HG03439 (cell line): ENCODE results near the gene DOCK4.

Source experiments
- ATAC-seq: cut with Tn5 transposase; IDR thresholded peaks from one replicate; pipeline ENCODE4 v1.9.1; 2021; ENCODE audit warnings: mild to moderate bottlenecking, moderate library complexity; ENCODE audit not compliant: unreplicated experiment

DOCK4 gene

GRCh38 chr7:112215787-112216186 lies 9.6 kb upstream of the DOCK4 start:
- ATAC-seq: no peak

DNA sequence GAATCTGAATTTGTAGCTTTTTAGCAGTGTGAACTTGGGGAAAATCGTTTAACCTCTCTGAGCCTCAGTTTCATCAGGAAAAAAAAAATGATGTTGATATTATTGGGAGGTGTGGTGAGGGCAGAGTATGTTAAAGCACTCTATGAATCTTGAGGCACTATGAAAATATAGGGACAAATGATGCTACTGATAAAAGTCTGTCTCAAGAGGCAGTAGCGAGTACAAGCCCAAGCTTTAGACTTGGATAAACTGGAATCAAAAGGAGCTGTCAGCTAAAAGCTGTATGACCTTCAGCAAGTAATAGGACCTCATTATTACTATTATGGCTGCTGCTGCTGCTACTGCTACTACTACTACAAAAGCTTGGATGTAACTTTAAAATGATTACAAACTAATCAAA lies 8.7 kb upstream of the DOCK4 start:
- no peak for ATAC-seq

DNA sequence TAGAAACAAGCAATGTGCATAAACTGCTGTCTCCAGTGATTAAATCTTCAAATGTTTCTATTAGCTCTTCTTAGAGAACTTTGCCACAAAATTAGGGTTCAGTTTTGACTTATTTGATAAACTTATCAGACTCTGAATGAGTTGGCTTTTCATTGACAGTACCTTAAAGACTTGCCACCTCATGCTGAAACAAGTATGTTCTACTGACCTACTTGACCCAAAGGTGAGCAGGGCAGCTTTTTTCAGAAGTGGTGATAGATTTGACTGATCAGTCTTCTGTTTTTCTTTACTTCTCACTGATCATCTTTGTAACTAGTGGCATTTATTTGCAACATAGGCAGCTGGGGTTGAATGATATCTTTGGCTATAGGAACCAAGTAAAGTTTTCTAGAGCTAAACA lies 8.1 kb upstream of the DOCK4 start:
- ATAC-seq: no peak

GRCh38 chr7:112213735-112214134 lies 7.5 kb upstream of the DOCK4 start:
- ATAC-seq: no peak

DNA sequence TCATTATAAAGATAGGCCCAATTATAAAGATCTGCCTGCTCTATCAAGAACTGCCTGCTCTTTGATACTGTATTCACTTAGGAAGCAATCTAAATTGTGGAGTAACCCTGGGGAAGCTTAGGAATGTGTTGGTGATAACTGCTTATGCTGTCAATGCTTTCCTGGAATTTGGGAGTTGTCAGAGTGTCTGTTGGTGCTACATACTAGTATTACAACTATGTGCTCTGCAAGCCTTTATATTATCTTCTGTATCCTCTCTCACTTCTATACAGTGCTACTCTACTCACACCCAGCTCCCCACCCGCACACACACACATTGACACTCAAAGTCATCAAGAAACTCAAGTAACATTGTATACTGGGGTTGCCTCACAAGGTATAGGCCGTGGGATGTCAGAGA lies 6.4 kb upstream of the DOCK4 start:
- no peak for ATAC-seq

DNA sequence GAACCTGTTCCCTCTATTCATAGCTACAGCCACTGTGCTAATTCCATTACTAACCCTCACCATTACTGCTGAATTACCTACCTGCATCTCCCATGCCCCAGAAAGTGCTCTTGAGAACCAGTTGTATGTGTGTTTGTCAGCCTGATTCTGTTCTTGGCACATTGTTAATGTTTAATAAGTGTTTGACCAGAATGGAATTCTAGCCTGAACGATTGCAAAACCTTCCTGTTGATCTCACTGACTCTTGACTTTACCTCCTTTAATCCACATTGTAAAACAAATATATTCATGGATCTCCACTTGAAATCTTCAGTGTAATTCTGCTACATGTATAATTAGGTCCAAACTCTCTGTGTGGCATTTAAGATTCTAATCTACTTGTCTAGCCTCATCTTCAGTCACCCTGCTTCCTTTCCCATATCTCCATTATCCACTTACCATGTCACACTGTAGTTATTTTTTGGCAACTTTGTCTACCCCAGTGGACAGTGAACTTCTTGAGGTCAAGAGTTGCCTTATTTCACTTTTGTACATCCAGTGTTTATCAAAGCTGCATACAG lies 5.2 kb upstream of the DOCK4 start:
- ATAC-seq: no peak

GRCh38 chr7:112207765-112208164 lies 1.6 kb upstream of the DOCK4 start:
- no peak for ATAC-seq

DNA sequence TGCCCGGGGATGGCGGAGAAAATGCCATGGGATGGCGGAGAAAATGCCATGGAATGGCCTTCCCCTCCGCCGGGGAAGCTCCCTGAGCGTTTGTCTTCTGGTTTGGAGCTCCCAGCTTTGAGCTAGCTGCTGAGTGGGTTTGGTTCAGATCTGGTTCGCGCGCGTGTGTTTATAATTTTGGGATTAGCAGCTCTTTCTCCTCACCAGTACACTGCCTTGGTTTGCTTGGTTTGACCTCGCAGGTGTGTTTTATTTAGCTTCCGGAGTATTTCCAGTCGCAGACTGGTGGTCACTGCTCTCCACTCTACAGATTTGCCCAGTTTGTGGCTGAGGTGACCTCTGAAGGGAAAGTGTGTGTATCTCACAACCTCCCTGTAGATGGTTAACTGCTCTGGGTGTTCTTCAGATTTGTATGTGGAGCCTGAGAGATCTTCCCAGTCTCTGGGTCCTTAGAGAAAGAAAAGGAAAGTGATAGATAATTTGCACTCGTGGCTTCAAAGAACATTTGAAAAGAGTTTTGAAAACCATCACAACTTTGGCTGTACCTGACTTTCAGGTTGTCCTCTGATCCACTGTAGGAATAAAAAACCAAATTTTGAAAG lies 893 bp upstream of the DOCK4 start:
- ATAC-seq: no peak

- peak; percentile 11 for ATAC-seq
These were observed 609 bp downstream of the DOCK4 start for GRCh38 chr7:112205343-112206237.

DNA sequence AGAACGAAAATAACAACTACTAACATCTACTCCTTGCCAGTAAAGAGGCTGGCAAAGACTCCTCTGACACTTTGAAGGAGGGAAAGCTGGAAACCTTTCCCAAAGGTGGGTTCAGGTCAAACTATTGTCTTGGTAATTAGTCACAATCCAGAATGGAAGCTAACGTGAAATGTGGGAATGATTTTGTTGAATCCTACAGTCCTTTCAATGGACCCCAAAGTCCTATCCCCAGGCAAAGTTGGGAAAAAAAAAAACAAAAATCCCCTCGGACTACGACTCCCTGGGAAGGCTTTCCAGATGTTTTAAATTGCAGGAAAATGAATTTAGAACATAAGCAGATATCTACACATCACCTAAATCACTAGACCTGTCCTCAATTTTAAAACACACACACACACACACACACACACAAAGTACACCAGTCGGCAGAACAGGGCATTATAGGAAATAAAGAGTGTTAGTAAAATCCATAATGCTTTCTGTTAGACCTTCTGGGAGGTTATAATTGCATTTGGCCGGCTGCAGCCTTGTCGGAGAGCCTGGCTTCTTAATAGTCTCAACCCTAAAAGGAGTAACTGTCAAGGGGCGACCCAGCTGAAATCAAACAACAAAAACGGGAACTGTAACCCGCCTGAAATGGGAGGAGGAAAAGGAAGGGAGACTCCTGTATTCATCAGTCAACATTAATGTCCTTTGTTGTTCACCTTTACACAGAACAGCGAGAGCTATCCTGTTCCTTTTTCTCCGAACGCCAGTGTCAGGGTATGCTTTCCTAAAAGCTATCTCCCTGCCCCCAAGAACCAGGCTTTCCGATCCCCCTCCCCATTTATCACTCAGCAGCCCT lies 1.5 kb downstream of the DOCK4 start:
- ATAC-seq: no peak

- no peak for ATAC-seq
These were observed 2.8 kb downstream of the DOCK4 start for GRCh38 chr7:112203365-112203739.

GRCh38 chr7:112202816-112203215 lies 3.4 kb downstream of the DOCK4 start:
- ATAC-seq: no peak

DNA sequence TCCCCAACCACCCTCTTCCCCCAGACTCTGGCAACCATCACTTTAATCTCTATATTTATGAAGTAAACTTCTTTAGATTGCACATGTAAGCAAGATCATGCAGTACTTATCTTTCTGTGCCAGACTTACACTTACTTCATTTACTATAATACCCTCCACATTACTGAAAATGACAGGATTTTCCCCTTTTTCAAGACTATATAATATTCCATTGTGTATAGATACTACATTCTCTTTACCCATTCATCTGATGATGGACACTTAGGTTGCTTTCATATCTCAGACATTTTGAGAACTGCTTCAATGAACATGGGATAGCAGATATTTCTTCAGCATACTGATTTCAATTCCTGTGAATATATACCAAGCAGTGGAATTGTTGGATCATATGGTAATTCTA lies 4.4 kb downstream of the DOCK4 start:
- no peak for ATAC-seq

- no peak for ATAC-seq
These were observed 4.8 kb downstream of the DOCK4 start for GRCh38 chr7:112201411-112201810.

DNA sequence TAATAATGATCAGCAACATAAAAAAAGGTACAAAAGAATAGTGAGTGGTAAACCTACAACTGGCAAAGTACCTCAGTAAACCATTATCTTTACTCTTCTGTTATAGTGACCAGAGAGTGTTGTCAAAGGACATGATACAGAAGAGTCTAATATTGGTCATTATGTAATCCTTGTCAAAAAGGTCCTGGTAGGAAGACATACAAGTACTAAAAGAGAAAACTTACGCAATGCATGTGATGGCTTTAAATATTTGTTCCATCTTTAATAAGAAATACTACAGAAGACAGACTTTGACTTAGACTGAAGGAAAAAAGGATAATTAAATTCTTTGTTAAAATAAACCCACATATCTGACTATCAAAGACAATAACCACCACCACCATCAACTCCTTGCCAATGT lies 6.5 kb downstream of the DOCK4 start:
- no peak for ATAC-seq

- no peak for ATAC-seq
These were observed 7.1 kb downstream of the DOCK4 start for GRCh38 chr7:112199035-112199655.

DNA sequence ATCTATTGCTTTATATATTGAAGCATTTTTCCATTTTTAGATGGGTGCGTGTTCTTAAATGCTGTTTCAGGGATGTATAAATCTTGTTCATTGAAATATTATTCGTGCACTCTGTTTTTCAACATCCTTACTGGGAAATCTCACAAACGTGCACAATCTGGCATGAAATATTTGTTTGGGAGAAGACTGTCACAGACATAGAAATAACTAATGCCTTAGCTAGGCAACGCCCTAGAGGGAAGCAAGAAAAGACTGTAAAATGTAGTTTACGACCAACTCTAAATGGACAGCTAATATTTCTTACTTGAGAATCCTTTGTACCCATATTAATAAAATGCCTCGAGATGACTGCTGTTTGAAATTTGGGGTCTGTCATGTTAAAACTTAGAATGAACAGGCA lies 8.9 kb downstream of the DOCK4 start:
- ATAC-seq: no peak

GRCh38 chr7:112195717-112196116 lies 10.5 kb downstream of the DOCK4 start:
- no peak for ATAC-seq

- no peak for ATAC-seq
These were observed 12.2 kb downstream of the DOCK4 start for GRCh38 chr7:112193915-112194502.
